Bone marrow (tissue), 2 donors: ENCODE measurements around the gene TRAP1.

ENCODE experiments used
- DNase-seq, 2 donors: peaks; one replicate each; lab custom pipeline; 2025; lab: John Stamatoyannopoulos, UW

TRAP1 gene

DNA sequence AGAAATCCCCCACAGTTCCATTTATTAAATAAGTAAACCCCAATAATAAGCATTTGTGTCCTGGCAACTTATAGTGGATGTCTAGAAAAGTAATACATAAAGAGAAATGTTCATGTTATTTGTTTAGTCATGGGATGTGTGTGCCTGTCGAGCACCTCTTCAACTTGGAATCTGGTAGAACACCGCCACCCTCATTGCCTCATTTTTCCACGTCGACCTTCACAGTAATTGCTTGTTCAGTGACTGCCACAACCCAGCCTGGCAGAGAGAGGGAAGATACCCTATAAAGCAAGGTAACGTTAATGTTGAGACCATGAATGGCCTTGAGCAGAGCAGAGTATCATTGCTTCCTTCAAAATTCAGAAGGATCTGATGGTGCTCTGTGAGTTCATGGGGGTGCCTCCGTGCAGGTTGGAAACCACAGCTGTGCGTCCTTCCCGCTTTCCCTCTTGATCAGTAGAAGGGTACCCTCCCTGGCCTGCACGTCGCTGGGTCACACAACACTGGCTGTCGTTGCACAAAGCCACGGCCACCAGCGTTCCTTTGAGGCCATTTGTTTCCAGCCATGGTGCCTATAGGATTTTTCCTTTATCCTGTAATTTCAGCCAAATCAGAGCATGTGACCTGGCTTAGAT is 66.6 kb downstream of the TRAP1 start:
- no peak for DNase-seq

DNA sequence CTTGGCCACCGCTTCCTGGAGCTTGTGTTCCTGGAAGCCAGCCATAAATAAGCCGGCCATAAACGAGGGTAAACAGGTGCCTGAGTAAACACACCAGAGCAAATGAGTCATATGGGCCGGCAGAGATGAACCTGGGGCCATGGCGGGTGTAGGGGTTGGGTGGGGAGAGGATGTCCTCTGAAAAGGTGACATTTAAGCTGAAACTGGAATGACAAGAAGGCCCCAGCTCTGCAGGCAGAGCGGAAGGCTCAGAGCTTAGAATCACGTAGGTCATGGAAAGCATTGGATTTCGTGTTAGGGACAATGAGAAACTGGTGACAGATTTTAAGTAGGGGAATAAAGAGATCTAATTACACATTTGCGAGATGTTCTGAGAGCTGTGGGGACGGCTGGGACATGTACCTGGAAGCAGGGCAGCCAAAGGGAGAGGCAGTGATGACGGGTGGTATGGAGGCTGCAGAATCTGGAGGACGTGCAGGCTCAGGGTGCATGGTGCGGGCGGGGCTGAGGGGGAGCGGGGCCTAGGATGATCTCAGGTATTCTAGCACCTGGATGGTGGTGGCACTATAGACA is 70.9 kb downstream of the TRAP1 start:
- DNase-seq, result no peak

DNA sequence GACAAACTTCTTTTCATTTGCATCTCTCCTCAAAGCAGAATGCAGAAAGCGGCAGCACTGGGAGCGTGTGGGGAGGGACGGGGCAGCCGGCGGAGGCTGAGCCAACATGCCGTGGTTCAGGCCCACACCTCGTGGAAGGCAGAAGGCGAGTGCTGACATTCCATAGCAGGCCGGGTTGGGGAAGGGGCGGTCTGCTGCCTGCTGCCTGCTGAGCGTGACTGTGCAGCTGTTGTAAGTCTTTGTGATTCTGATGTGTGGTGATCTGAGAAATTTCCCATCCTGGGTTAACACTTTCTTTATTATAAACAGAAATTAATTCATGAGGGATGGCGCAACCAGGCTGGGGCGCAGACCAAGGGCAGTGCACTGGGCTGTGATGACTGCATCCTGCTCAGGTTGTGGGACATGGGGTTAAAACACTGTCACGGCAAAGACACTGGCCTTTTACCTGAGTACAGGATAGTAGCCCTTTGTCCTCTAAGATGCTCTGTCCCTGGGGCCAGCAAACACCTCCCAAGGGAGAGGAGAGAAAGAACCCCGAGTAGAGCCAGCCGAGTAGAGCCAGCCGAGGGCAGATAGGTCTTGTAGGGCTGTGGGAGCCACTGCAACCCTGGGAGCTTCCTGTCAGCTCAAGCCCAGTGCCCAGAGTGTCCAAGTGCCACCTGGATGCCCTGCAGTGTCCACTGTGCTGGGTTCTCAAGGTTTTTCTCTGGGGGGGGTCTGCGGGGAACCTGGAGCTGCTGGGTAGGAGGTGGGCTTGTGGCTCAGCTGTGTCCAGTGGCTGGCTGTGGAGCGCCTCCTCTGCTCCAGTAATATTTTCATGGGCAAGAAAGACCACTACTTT is 71.6 kb downstream of the TRAP1 start:
- no peak for DNase-seq

DNA sequence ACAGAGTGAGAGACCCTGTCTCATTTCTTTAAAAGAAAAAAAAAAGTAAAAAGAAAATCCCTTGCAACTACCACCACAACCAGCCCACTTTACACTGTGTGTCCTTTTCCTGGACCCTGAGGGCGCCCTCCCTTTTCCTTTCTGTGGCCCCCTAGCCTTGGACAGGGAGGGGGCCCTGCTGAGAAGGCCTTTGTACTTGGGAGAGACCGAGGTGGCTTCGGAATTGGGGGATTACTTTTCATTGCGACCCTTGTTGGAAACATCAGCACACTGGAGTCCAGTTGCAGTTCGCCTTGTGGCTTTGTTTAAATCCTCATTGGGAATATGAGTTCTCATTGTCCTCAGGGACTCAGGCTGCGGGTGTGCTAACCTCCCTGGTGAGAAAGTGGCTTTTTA is 72.2 kb downstream of the TRAP1 start:
- DNase-seq, result no peak

DNA sequence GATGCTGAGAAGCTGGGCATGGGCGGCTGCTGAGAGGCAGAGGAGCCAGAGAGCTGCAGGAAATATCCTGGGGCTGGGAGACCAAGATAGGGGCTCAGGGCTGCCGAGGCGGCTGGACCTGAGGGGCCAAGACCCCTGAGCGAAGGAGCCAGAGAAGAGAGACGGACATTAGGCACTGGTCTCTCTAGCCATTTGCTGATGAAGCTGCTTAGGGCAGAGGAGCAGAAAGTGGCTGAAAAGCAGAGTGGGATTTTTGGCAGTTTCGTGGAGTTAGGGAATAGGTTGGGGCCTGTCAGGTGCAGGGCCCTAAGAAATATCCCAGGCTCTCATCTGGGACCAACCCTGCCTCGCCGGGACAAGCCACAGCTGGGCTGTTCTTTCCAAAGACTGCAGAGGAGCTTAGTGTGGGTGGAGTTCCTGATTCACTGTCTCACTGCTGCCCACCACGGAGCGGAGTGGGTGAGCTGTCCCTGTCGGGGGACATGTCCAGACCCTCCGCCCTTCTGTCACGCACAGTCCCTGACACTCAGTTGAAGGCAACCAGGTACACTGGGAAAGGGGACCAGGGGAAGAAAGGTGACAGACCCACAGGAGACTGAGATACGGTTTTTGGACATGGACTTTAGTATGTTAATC is 74.1 kb downstream of the TRAP1 start:
- no peak for DNase-seq

DNA sequence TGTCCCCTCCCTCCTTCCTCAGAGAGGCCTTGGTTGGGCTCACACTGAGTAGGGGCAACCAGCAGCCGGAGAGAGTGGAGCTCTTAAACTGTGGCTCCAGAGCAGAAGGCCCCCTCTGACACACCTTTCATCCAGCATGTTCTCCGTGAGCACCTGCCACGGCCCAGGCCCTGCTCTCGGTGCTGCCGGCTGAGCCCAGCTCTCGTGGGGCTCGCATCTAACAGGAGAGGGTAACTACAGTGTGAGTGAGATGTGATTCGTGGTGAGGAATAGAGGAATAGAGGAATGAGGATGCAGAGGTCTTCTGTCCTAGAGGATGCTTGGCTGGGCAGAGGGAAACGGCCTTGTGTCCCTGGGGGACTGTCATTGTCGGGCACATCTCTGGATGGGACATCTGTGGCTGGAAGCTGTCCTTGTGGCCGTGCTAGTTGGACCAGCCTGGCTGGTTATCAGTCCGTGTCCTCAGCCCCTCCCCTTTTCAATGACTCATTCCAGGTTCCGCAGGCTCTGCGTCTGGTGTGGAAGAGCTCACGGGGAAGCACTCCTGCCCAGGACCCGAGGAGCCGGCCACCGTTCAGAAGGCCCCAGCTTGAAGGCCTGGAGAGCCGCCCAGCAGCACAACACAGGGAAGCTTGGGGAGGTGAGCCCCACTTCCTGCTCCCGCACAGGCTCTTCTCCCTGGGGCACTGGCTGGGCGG is 74.8 kb downstream of the TRAP1 start:
- DNase-seq, result no peak

DNA sequence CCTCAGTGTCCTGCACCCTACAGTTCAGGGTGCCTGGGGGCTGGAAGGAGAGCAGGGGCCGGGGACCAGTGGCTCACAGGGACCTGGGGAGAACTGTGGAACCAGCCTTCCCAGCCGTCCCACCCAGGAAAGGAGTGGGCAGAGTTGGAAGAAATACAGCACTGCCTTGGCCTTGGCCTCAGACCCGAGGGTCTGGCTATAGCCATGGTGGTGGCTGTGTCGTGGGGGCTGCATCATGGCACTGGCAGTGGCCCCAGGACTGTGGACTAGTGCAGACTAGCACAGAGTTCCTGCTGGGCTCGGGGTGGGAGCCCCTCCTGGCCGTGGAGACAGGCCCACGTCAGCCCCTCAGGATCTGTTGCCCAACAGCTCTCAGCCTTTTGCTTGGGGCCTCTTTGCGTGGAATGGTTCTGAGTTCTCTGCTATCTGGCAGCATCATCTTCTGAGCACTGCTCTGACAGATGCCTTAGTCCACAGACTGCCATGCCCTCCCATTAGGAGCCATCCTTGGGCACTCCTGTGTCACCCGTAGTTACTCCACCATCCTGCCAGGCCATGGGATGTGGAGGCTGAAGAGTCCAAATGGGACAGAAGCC is 75.4 kb downstream of the TRAP1 start:
- DNase-seq, result no peak

DNA sequence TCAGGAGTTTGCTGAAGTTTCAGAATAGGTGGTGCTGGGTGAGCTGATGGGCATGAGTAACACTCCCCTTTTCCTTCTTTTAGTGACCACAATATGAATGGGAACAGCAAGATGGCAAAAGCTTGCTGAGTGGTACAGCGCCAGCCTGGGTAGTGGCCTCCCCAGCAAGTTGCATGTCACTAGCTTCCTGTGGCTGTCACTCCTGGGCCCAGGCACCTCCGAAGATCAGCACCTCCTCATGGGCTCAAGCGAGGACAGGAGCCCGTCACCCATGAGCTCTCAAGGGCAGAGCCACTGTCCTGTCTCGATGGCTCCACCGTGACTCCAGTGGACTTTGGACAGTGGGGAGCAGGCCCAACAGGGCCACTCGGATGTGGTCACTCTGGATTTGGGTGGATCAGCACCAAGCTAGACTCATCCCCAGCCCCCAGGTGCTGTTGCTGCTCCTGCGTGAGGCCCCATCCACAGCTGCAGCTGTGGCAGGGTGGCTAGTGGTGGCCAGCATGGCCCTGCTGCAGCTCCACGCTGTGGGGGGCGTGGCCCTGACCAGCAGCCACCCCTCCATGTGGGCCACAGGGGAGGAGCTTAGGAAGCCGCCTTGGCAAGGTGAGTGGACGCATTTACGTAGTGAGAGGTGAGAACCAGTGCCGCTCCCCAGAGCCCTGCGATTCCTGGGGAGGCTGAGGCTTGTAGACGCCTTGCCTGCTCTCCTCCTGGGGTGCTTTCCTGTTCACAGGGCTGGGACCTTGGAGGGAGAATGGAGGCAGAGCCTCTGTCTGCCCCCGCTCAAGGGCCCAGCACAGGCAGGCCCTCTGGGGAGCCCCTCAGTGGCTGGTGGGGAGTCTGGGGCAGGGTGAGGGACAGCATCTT is 76.5 kb downstream of the TRAP1 start:
- DNase-seq, result no peak

DNA sequence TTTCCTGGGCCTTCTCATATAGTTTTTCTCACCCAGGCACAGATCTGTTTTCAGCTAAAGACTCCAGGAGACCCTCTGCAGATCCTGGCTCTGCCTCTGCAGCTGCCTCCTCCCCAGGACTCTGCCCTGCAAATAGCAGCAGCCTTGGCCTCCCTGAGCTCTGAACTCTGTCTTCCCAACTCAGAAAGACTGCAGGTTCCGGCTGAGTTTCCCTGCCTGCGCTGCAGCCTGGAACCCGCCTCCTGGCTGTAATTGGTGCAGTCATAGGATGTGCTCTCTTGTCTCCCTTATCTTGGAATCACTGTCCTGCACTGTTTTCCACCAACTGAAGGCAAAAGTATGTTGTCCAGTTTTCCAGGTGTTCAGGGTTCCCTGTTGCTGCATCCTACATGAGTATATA is 77.1 kb downstream of the TRAP1 start:
- no peak for DNase-seq

DNA sequence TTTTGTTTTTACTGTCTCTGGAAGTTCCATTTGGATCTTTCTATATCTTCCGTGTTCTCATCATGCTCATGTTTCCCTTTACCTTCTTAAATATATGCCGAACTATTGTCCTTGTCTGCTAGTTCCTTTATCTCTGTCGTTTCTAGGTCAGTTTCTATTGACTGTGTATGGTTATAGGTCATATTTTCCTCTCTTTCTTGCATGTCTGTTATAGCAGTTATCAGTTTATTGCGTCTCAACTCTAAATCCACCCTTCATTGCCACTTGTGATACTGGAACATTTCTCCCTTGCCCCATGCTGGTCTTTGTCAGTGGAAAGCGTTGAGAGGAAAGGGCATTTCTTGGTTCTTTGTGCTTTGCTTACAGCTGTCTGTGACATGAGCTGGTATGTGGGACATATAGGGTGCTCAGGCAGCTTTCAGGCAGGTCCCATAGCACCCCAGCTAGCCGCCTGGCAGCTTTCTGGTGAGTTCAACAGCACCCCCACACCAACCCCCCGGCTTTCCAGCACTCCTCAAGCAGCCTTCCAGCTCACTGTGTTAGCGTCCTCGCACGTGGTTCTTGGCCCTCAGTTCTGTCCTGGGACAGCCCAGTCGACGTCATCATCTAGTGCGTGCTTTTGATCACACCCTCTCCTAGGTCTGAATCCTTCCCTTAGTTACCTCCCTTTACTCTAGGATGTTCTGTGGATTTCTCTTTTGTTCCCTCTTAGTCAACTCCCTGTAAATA is 78.2 kb downstream of the TRAP1 start:
- no peak for DNase-seq

DNA sequence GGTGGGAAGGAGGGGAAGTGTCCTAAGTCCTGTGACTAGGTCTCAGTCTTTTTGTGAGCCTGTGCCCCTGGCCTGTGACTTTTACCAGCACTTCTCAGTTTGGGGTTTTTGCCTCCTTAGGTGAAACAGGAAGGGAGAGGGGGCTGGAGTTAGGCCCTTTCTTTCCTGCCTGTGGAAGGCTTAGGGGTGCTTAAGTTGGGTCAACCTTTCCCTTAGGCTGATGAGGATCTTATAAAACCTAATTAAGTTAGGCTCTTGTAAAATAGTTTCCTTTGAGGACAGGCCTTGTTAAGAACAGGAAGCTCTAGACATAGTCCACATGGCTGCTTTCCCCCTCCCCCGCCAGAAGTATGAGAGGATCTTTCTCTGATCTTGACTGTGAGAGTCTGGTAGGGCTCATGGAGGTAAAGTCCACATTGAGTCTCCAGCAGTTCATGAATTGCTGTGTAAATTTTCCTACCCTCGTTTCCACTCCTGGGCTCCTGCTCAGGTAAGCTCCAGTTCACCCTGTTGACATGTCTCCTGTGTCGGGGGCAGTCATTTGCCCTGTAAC is 79.9 kb downstream of the TRAP1 start:
- peak in 1 of 2 donors; percentile 55 for DNase-seq

DNA sequence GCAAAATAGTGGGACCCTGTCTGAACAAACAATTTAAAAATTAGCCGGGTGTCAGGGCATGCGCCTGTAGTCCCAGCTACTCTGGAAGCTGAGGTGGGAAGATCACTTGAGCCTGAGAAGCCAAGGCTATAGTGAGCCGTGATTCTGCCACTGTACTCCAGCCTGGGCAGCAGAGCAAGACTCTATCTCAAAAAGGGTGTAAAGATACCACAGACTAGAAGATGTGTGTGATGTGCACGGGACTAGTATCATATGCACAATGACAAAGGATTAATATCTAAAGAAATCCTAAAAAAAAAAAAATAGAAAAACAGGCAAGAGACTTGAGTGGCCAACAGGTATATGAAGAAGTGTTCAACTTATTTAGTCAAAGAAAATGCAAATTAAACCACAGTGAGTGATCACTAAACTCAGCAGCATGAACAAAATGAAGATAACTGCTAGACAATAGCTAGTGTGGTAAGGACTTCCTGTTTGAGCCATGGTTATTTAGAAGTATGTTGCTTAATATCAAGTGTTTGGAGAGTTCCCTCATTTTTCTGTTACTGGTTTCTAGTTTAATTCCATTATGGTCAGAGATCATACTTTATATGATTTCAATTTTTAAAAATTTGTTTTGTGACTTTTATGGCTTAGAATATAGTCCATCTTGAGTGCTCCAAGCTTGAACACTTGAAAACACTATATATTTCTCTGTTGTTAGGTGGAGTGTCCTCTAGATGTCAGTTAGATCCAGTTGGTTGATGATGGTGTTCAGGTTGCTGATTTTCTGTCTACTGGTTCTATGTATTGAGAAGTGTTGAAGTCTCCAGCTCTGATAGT is 91.2 kb downstream of the TRAP1 start:
- peak in 1 of 2 donors; percentile 42 for DNase-seq

DNA sequence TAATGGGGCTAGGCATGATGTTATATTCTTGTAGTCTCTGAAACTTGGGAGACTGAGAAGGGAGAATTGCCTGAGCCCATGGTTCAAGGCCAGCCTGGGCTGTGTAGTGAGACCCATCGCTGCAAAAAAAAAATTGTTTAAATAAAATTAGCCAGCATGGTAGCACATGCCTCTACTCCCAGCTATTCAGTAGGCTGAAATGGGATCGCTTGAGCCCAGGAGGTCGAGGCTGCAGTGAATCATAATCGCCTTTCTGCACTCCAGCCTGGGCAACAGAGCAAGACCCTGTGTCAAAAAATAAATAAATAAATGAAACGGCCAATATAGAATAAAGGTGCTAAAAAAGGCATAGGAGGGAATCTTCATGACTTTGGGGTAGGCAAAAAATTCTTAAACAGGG is 92.0 kb downstream of the TRAP1 start:
- DNase-seq, result no peak

DNA sequence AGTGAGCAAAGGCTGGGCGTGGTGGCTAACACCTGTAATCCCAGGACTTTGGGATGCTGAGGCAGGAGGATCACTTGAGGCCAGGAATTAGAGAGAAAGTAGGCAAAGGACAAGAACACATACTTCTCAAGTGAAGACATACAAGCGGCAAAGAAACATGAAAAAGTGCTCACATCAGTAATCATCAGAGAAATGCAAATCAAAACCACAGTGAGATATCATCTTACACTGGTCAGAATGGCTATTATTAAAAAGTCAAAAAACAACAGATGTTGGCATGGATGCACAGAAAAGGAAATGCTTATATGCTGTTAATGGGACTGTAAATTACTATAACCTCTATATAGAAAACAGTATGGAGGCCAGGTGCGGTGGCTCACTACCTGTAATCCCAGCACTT is 93.7 kb downstream of the TRAP1 start:
- no peak for DNase-seq

DNA sequence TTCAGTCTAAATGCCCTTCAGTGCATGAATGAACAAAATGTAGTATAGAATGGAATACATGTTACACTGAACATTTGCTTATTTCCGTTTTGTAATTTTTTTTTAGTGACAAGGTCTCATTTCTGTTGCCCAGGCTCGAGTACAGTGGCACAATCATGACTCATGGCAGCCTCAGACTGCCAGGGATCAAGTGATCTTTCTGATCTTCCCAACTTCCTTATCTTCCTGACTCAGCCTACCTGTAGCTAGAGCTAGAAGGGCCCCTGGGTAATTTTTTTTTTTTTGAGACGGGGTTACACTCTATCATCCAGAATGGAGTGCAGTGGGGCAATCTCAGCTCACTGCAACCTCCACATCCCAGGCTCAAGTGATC is 98.6 kb downstream of the TRAP1 start:
- DNase-seq, result peak in 1 of 2 donors; percentile 69

DNA sequence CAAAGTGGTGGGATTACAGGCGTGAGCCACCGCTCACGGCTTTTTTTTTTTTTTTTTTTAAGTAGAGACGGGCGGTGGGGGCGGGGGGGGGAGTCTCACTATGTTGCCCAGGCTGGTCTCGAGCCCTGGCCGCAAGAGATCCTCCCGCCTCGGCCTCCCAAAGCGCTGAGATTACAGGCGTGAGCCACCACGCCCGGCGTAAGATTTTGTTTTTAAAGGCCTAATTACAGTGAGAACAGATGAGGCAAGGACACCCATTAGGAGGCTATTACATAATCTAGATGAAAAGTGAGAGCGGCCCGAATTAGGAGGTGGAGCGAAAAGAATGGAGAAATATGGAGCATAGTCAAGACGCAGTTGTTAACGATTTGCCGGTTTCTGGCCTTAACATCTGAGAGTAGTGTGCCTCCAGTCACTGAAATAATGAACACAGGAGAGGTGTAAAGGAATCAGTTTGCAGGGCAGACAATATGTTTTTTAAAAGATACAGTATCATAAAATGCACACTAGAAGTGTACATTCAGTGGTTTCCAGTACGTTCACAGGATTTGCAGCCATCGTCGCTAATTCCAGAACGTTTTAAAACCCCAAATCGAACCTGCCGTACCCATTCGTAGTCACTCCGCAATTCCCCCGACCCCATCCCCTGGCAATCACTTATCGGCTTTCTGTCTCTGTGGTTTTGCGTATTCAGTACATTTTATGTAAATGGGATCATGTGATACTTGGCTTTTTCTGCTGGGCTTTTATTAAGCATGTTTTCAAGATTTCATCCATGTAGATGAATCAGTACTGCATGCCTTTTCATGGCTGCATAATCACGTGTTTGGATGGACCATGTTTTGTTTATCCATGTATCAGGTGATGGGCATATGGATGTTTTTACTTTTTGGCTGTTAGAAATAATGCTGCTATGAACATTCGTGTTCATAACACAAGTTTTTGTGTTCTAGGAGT is 104.5 kb downstream of the TRAP1 start:
- DNase-seq, result no peak

DNA sequence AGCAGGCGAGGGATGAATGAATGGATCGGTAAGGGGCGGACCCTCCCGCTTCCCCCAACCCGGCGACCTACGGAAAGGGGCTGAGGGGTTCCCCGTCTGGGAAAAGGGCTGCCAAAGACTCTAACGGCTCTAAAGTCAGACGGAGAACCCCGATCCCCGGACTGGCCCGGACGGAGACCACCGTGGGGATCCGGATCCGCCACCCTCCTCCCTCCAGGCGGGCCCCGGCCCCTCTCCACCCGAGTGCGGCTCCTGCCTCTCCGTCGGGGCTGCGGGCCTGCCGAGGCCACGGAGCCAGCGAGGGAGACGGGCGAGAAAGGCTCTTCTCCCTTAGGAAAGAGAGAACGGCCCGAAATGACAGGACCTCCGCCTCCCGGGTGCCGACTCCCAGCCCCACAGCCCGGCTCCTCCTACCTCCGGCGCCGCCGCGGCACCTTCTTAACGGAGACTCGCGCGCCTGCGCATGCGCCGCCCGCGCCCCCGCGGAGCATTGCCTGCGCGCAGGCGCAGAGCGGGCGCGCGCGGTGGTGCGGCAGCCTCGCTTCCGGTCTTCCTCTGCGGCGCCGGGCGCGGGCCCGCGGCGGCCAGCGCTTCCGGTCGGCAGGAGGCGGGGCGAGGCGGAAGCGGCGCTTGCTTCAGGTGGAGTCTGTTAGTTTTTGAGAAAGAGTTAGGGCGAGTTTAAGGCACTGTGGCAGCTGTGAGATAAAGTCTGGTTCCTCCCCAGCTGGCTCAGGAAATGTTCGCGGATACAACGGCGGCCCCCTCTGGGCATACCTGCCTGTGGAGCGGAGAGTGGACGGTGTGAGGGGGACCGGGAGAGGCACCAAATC is 106.0 kb downstream of the TRAP1 start, which contains the start of gene SLX4:
Gene SLX4, minus strand, starts transcription at position 461 of the 830 bp plus-strand sequence. CDS start 2,642 bp downstream, outside the sequence.
- peak; percentile 72 to 79 for DNase-seq
